Trophoblast cell (in vitro differentiated cells and primary cell): Measurements from ENCODE around the gene KIF1A.
A peak's percentile ranks its signal among the peaks of the same experiment; 100 is the strongest.

Source experiments
- DNase-seq, 2 donors: peaks; one replicate each; pipeline ENCODE4 v3.0.0-alpha.2; 2016
- H2AFZ ChIP-seq: 2 replicates; pipeline ENCODE4 v1.6.1; 2013; ENCODE audit warnings: low read length, moderate library complexity, mild to moderate bottlenecking; ENCODE audit not compliant: insufficient read depth, poor library complexity
- H2AK5ac ChIP-seq: 2 replicates; pipeline ENCODE4 v1.6.1; 2013; ENCODE audit warnings: mild to moderate bottlenecking, low read length
- H2BK120ac ChIP-seq: 2 replicates; pipeline ENCODE4 v1.6.1; 2013; ENCODE audit warnings: low read length, mild to moderate bottlenecking, moderate library complexity; ENCODE audit not compliant: insufficient read depth, poor library complexity
- H2BK12ac ChIP-seq: 2 replicates; pipeline ENCODE4 v1.6.1; 2013; ENCODE audit warnings: mild to moderate bottlenecking, low read length, moderate library complexity
- H2BK5ac ChIP-seq: 2 replicates; pipeline ENCODE4 v1.6.1; 2013; ENCODE audit warnings: low read length, low read depth, moderate library complexity, mild to moderate bottlenecking; ENCODE audit not compliant: poor library complexity
- H3K14ac ChIP-seq: 2 replicates; pipeline ENCODE4 v1.6.1; 2013; ENCODE audit warnings: mild to moderate bottlenecking, low read length
- H3K18ac ChIP-seq: 2 replicates; pipeline ENCODE4 v1.6.1; 2013; ENCODE audit warnings: mild to moderate bottlenecking, low read length
- H3K23ac ChIP-seq: 2 replicates; pipeline ENCODE4 v1.6.1; 2013; ENCODE audit warnings: low read length
- H3K27ac ChIP-seq: 2 replicates; pipeline ENCODE4 v1.5.1; 2013; ENCODE audit warnings: low read depth, mild to moderate bottlenecking, inconsistent platforms, low read length, moderate library complexity
- H3K27me3 ChIP-seq: 2 replicates; pipeline ENCODE4 v1.6.1; 2013; ENCODE audit warnings: inconsistent platforms, mild to moderate bottlenecking, low read length, moderate library complexity; ENCODE audit not compliant: insufficient read depth
- H3K36me3 ChIP-seq, 2 experiments: 1 replicate in 1 of 2; 2 replicates in 1 of 2; pipeline ENCODE4 v1.6.1; 2013; ENCODE audit warnings: low read length in 2 of 2, mild to moderate bottlenecking in 2 of 2, moderate library complexity in 1 of 2; ENCODE audit not compliant: insufficient read depth in 2 of 2, control insufficient read depth in 1 of 2
- H3K4ac ChIP-seq: 2 replicates; pipeline ENCODE4 v1.6.1; 2013; ENCODE audit warnings: low read depth, mild to moderate bottlenecking, low read length, moderate library complexity
- H3K4me1 ChIP-seq, 2 experiments: 1 replicate in 1 of 2; 2 replicates in 1 of 2; pipeline ENCODE4 v1.6.1; 2013; ENCODE audit warnings: low read length in 2 of 2, mild to moderate bottlenecking in 2 of 2, moderate library complexity in 1 of 2; ENCODE audit not compliant: insufficient read depth in 2 of 2, control insufficient read depth in 1 of 2
- H3K4me2 ChIP-seq: 2 replicates; pipeline ENCODE4 v1.6.1; 2013; ENCODE audit warnings: inconsistent platforms, mild to moderate bottlenecking, low read length, moderate library complexity
- H3K4me3 ChIP-seq: 2 replicates; pipeline ENCODE4 v1.5.1; 2013; ENCODE audit warnings: mild to moderate bottlenecking, low read depth, low read length, inconsistent platforms
- H3K79me1 ChIP-seq: one replicate; pipeline ENCODE4 v1.6.1; 2013; ENCODE audit warnings: low read length
- H3K79me2 ChIP-seq: 2 replicates; pipeline ENCODE4 v1.6.1; 2013; ENCODE audit warnings: low read length, mild to moderate bottlenecking; ENCODE audit not compliant: control insufficient read depth, insufficient read depth, poor library complexity
- H3K9ac ChIP-seq: 2 replicates; pipeline ENCODE4 v1.6.1; 2013; ENCODE audit warnings: mild to moderate bottlenecking, low read length
- H3K9me3 ChIP-seq: 2 replicates; pipeline ENCODE4 v1.6.1; 2013; ENCODE audit warnings: low read depth, mild to moderate bottlenecking, control low read depth, inconsistent platforms, low read length; ENCODE audit not compliant: insufficient read depth
- H4K12ac ChIP-seq: 2 replicates; pipeline ENCODE4 v1.6.1; 2013; ENCODE audit warnings: low read depth, mild to moderate bottlenecking, low read length, moderate library complexity
- H4K8ac ChIP-seq: 2 replicates; pipeline ENCODE4 v1.6.1; 2013; ENCODE audit warnings: low read depth, mild to moderate bottlenecking, low read length, moderate library complexity
- H4K91ac ChIP-seq: one replicate; pipeline ENCODE4 v1.6.1; 2013; ENCODE audit warnings: low read depth, mild to moderate bottlenecking, low read length, moderate library complexity
- WGBS: extraction: QIAGEN DNeasy Blood & Tissue Kit; methylation state at CpG from one replicate; pipeline ENCODE4 v1.1.7; 2013; ENCODE audit warnings: missing lambda C conversion rate; ENCODE audit not compliant: insufficient read length, insufficient coverage; ENCODE audit errors: extremely low coverage; 5-methylcytosine and 5-hydroxymethylcytosine counted together

KIF1A gene

DNA sequence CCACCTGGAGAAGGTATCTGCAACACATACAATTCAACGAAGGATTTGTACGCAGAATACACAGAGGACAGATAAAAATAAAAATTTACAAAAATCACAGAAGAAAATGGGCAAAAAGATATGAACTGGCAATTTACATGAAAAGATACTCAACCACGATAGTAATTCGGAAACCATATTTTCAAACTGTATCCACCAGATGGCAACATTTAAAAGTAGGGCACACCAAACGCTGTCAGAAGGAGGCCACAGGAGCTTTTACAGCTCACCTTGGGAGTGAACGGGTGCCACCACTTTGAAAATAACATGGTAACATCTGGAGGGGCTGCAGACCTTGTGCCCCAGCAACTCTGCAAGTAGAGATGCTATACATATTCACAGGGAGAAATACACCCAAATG, 9.8 kb downstream of the KIF1A start:
- no peak overlapping the region for H3K14ac ChIP-seq
- no CpG with 5 or more reads among the region's 6 CpGs for WGBS
- no peaks in the 10 kb centered on the region for H3K4me1 ChIP-seq

GRCh38 chr2:240809276-240809675, 10.7 kb downstream of the KIF1A start:
- no peak for DNase-seq
- Histone ChIP-seq H2BK12ac (no peak overlapping the region), H3K9ac (peak overlapping the region; percentile 5), H3K9me3 (peaks cover 10% of the 10 kb centered on the region), H2AK5ac (no peak overlapping the region), H2AFZ (no peak overlapping the region), H4K8ac (no peak overlapping the region), H3K79me1 (no peaks in the 10 kb centered on the region), H4K91ac (no peak overlapping the region), H2BK5ac (no peak overlapping the region), H3K4me2 (no peak overlapping the region), H3K4me1 (no peaks in the 10 kb centered on the region), H3K36me3 (no peaks in the 10 kb centered on the region), H3K4me3 (no peak overlapping the region), H4K12ac (no peak overlapping the region), H3K14ac (no peak overlapping the region), H2BK120ac (no peak overlapping the region), H3K4ac (no peak overlapping the region), H3K79me2 (no peaks in the 10 kb centered on the region), H3K27me3 (no peaks in the 10 kb centered on the region), H3K27ac (no peak overlapping the region), H3K23ac (peak overlapping the region; percentile 21), H3K18ac (no peak overlapping the region)
- WGBS = no CpG with 5 or more reads among the region's 9 CpGs

More for the DNA sequence above, 9.8 kb downstream of the KIF1A start:
- no peak overlapping the region for H3K23ac ChIP-seq
- no peak overlapping the region for H3K9ac ChIP-seq
- H2BK120ac ChIP-seq = no peak overlapping the region
- H3K36me3 ChIP-seq = no peaks in the 10 kb centered on the region
- H3K9me3 ChIP-seq = peaks cover 10% of the 10 kb centered on the region
- H4K12ac ChIP-seq = no peak overlapping the region
- no peak overlapping the region for H3K4ac ChIP-seq
- H2BK5ac ChIP-seq = no peak overlapping the region
- H2BK12ac ChIP-seq = no peak overlapping the region
- H4K91ac ChIP-seq = no peak overlapping the region
- no peak overlapping the region for H2AFZ ChIP-seq
- H3K4me2 ChIP-seq = no peak overlapping the region
- H3K4me3 ChIP-seq = no peak overlapping the region
- DNase-seq = no peak
- no peak overlapping the region for H2AK5ac ChIP-seq
- no peak overlapping the region for H3K18ac ChIP-seq
- no peak overlapping the region for H3K27ac ChIP-seq
- H4K8ac ChIP-seq = no peak overlapping the region
- no peaks in the 10 kb centered on the region for H3K79me2 ChIP-seq
- no peaks in the 10 kb centered on the region for H3K27me3 ChIP-seq
- H3K79me1 ChIP-seq = no peaks in the 10 kb centered on the region

DNA sequence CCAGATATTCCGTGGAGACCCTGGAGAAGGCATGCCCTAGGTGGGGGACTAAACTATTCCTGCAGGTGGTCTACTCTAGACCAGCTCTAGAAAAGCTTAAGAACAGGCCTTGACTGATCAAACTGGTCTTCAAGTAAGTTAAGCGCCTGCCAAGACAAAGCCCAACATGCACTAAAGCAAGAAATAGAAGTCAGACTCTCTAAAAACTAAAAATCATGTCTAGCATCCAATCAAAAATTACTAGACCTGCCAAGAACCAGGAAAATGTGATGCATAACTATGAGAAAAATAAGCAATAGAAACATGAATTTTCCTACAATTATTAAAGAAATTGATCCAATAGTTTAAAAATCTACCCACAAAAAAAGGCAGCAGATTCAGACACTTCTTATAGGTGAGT, 13.6 kb downstream of the KIF1A start:
- Histone ChIP-seq H2BK120ac (no peak overlapping the region), H3K4me3 (no peak overlapping the region), H3K4me1 (no peaks in the 10 kb centered on the region), H3K4me2 (no peak overlapping the region), H3K9me3 (peaks cover 2% of the 10 kb centered on the region), H3K79me2 (no peaks in the 10 kb centered on the region), H3K79me1 (no peaks in the 10 kb centered on the region), H2AK5ac (no peak overlapping the region), H3K4ac (no peak overlapping the region), H4K91ac (no peak overlapping the region), H3K27me3 (no peaks in the 10 kb centered on the region), H3K27ac (no peak overlapping the region), H2BK5ac (no peak overlapping the region), H3K14ac (no peak overlapping the region), H3K36me3 (no peaks in the 10 kb centered on the region), H2AFZ (no peak overlapping the region), H3K23ac (no peak overlapping the region), H4K8ac (no peak overlapping the region), H2BK12ac (no peak overlapping the region), H3K18ac (no peak overlapping the region), H4K12ac (no peak overlapping the region), H3K9ac (no peak overlapping the region)
- no peak for DNase-seq
- WGBS = no CpG with 5 or more reads among the region's 2 CpGs

- Histone ChIP-seq H3K79me1 (no peaks in the 10 kb centered on the region), H4K91ac (no peak overlapping the region), H2AFZ (no peak overlapping the region), H3K36me3 (no peaks in the 10 kb centered on the region), H3K4me3 (no peak overlapping the region), H3K18ac (no peak overlapping the region), H4K12ac (no peak overlapping the region), H3K4ac (no peak overlapping the region), H2AK5ac (no peak overlapping the region), H3K23ac (no peak overlapping the region), H3K9me3 (peaks cover 2% of the 10 kb centered on the region), H3K14ac (no peak overlapping the region), H3K27me3 (no peaks in the 10 kb centered on the region), H3K79me2 (no peaks in the 10 kb centered on the region), H3K4me2 (no peak overlapping the region), H3K4me1 (no peaks in the 10 kb centered on the region), H2BK5ac (no peak overlapping the region), H3K27ac (no peak overlapping the region), H2BK120ac (no peak overlapping the region), H2BK12ac (no peak overlapping the region), H3K9ac (no peak overlapping the region), H4K8ac (no peak overlapping the region)
- no CpG with 5 or more reads among the region's 4 CpGs for WGBS
- DNase-seq = no peak
Measured at GRCh38 chr2:240806006-240806405, 14.0 kb downstream of the KIF1A start.
